ENCODE data around the gene KIAA0408.

Gene KIAA0408

DNA sequence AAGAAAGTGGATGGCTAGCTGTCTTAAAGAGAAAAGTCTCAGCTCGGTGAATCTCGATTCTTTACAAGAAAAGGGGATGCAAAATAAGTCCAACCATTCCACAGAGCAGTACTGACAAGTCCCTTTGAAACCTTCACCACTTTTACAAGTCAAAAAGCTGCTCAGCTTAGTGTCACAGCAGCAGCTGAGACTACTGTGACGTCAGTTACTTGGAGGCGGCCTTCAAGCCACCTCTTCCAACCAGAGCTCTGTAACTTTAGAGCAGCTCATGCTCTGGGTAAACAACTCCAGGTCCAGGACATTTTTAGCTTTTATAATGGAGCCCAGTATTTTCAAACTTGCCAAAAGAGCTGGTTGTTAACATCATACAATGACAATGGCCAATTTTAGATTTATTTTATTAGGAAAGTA, at the start of gene KIAA0408:
KIAA0408 (minus strand) TSS at position 159 of the 411 bp plus-strand sequence. CDS start 5,408 bp downstream, outside the sequence.
- DNase-seq, result no peak

DNA sequence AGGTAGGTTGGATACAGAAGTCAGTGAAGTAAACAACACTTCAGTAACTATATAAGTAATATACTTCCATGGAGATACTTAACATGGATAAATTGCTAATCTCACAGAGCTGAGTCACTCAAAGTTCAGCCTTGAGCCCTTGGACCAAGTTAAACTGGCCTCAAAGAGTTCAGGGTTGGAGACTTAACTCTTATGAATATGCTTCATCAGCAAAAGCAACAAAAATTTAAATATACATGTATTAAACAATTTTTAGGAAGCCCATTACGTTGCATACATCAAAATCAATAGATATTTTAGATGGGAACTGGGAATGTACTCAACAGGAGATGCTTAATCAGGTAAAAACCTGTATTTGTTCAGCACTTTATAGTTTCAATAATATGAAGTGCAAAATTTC, 47.7 kb upstream of the KIAA0408 start:
- no peak for DNase-seq

- DNase-seq, result no peak
Observed at GRCh38 chr6:127503022-127503421, 43.8 kb upstream of the KIAA0408 start.

DNA sequence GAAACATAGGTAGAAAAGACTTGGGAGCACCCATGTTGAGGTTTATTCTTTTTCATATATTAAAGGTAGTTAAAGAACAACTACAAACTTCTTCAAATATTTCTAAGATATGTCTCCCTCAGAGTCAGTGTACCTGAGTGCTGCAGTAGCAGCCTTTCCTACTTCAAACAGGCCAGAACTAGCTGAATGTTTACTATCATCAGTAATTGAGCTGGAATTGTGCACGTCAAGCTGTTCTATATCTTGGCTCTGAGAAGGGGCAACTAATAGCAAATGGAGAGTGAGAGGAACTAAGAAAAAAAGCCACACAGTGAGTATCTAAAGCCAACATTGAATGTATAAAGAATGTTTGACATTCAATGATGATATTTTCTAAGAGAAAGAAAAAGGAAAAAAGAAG, 38.2 kb upstream of the KIAA0408 start:
- DNase-seq, result peak; percentile 6

DNA sequence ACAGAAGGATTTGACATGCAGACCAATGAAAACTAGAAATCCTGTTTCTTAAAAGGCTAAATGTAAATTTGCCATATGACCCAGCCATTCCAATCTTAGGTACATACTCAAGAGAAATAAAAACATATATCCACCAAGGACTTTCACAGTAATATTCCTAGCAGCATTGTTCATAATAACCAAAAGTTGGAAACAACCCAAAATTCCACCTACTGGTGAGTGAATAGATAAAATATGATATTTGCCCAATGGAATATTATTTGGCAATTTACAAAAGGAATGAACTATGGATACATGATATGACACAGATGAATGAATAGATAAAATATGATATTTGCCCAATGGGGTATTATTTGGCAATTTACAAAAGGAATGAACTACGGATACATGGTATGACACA, 37.3 kb upstream of the KIAA0408 start:
- DNase-seq, result no peak

- DNase-seq, result no peak
Observed at GRCh38 chr6:127494240-127494767, 35.1 kb upstream of the KIAA0408 start.

- no peak for DNase-seq
Observed at GRCh38 chr6:127489248-127489647, 30.1 kb upstream of the KIAA0408 start.

GRCh38 chr6:127486934-127487333, 27.7 kb upstream of the KIAA0408 start:
- DNase-seq, result no peak

GRCh38 chr6:127484212-127484863, 25.1 kb upstream of the KIAA0408 start:
- DNase-seq, result no peak

- no peak for DNase-seq
Observed at GRCh38 chr6:127483399-127484055, 24.3 kb upstream of the KIAA0408 start.

DNA sequence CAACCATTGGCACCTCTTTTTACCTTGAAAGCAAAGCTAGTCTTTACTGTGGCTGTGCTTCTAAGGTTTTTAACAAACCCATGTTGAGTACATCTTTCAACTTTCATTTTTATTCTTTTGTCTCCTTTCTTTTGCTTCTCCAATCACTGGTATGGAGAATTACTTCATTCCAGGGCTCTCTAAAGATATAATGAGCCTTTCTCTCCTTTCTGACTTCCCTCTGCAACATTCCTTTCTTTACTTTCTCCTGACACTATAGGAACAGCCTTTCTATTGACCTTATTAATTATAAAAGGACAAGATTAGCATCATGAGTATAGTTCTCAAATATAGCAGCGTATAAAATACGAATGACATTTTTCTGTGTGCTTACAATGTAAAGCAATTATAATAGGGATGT, 23.1 kb upstream of the KIAA0408 start:
- DNase-seq, result no peak

DNA sequence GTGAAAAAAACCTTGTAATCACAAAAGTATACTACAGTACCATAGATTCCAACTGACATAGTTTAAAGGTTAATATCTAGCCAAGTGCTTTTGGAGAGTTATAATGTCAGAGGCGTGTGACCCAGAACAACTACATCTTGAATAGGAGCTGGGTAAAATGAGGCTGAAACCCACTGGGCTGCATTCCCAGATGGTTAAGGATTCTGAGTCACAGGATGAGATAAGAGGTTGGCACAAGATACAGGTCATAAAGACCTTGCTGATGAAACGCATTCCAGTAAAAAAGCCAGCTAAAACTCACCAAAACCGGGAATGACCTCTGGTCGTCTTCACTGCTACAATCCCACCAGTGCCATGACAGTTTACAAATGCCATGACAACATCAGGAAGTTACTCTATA, 22.4 kb upstream of the KIAA0408 start:
- no peak for DNase-seq

DNA sequence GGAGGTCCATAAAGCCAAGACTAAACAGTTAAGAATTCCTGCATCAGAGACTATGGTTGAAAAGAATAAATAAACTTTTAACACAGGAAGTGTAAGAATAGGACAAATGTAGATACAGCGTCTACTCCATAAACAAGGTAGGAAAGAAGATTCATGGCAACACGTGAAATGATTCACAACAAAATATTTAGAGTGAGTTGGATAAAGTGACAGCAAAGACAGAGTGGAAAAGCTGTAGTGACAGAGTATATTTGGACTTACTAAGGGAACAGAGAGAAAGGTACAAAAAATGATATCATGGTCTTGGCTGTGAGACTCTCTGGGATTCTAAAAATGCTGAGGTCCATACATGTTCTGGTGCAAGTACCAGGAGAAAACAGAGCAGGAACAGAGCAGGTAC, 21.9 kb upstream of the KIAA0408 start:
- DNase-seq, result no peak

- DNase-seq, result no peak
Observed at GRCh38 chr6:127477658-127478057, 18.5 kb upstream of the KIAA0408 start.

DNA sequence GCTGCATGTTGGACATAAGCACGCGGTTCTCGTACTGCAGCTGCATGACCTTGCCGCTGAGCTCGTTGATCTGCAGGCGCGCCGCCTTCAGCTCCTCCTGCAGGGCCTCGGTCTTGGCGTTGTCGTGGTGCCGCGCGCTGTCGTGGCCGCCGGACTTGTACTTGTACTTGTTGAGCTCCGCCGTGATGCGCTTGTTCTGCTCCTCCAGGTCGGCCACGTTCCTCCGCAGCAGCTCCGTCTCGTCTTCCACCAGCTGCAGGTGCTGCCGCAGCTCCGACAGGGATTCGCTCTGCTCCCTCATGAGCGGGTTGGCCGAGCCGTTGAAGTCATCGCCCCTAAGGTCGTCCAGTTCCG, 16.6 kb upstream of the KIAA0408 start:
- DNase-seq, result no peak

- no peak for DNase-seq
Observed at GRCh38 chr6:127475135-127475822, 16.1 kb upstream of the KIAA0408 start.

- DNase-seq, result no peak
Observed at GRCh38 chr6:127471379-127472255, 12.4 kb upstream of the KIAA0408 start.

GRCh38 chr6:127468936-127469335, 9.7 kb upstream of the KIAA0408 start:
- DNase-seq, result no peak

DNA sequence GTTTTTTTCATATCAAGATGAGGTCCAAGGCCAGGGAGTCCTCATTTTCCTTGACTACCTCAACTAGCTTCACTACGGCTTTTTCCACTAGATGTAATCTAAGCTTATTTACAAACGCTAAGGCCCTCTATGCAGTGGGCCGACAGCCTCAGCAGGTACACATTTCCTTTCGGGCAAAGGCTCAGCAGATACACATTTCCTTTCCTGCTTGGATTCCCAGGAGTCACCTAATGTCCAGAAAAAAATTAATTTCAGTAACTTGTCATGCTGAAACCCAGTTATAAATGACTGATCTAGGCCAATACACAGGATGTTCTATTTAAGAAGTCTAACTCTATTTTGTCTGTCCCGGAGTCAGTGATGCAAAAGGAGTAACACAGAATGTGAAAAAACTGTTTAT, 7.2 kb upstream of the KIAA0408 start:
- DNase-seq, result no peak

DNA sequence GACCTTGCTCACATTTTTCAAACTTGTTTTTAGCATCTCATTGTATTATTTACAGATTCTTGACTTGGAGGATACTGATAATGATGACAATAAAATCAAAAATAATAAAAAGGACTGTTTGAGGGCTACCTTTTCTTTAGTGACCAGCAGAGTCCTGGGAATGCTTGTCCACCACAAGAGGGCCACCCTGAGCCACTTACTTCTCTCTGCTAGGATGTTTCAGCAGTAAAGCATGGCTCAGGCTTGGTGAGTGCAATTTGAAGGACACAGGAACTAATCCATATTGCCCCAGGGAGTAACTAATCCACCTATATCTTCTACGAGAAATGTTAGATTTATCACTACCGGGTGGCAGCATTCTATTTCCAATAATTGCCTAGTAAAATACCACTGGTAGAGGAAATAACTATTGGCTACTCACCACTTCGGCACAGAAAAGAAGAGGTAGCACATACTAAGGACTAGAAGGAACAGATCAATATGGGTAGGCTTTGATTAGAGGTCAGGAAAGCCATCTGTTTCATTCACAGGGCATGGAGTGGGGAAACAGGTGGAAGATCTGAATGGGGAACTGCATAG, 5.8 kb upstream of the KIAA0408 start:
- peak; percentile 4 for DNase-seq

DNA sequence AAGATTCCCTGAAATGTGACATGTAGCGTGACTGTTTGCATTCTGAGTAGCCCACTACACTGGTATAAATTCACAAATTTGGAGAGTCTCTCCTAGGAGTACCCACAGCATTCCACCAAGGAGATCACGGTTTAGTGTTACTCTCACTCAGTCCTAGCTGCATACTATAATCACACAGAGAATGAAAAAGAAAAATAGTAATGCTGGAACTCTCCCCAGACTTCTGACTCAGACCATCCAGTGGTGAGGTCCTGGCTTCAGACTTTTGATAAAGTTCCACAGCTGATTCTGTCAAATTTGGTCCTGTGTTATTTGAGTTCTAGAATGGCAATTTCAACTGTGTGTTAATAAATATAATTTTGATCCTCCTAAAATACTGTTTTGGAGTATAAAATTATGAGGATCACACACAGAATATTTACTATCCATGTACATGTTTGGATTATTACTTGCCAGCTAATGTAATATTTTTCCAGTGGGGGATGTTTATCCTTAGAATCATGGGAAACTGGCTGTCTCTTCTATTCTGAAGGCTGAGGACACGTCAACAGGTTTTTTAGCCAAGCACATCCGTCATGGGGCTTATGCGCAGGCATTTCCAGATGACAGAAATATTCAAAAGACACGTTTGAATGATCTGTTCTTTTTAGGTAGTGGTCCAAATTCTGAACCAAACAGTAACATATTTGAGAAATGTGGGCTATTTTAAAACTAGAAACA, 5.1 kb upstream of the KIAA0408 start:
- no peak for DNase-seq

GRCh38 chr6:127463056-127463455, 3.9 kb upstream of the KIAA0408 start:
- DNase-seq, result no peak
